WTC11 (cell line): ENCODE data around the gene MGST3.

Experiments
- ARID4B ChIP-seq: sonication (generic); formaldehyde crosslinking; IDR thresholded peaks from 2 replicates; pipeline ENCODE4 v1.8.0; 2023; ENCODE audit warnings: missing genetic modification reagents, mild to moderate bottlenecking, borderline replicate concordance
- CREB1 ChIP-seq: sonication (generic); formaldehyde crosslinking; IDR thresholded peaks from 2 replicates; pipeline ENCODE4 v1.8.0; 2023; ENCODE audit warnings: mild to moderate bottlenecking, missing genetic modification reagents
- CTCF ChIP-seq: fragments of 200-600 bp; IDR thresholded peaks from 2 replicates; pipeline ENCODE4 v1.8.0; 2022; ENCODE audit warnings: antibody characterized with exemption
- E2F4 ChIP-seq: sonication (generic); formaldehyde crosslinking; IDR thresholded peaks from 2 replicates; pipeline ENCODE4 v1.8.1; 2022; ENCODE audit warnings: low read depth, mild to moderate bottlenecking, moderate library complexity, missing genetic modification reagents, borderline replicate concordance
- ELF4 ChIP-seq: sonication (generic); formaldehyde crosslinking; IDR thresholded peaks from 2 replicates; pipeline ENCODE4 v1.8.1; 2022; ENCODE audit warnings: low read depth, mild to moderate bottlenecking, moderate library complexity, missing genetic modification reagents
- FOXP4 ChIP-seq: sonication (generic); formaldehyde crosslinking; IDR thresholded peaks from 2 replicates; pipeline ENCODE4 v1.8.0; 2022; ENCODE audit warnings: mild to moderate bottlenecking, missing genetic modification reagents
- HMGXB4 ChIP-seq: sonication (generic); formaldehyde crosslinking; IDR thresholded peaks from 2 replicates; pipeline ENCODE4 v1.8.1; 2023; ENCODE audit warnings: mild to moderate bottlenecking, moderate library complexity, missing genetic modification reagents
- MAX ChIP-seq: sonication (generic); formaldehyde crosslinking; IDR thresholded peaks from 2 replicates; pipeline ENCODE4 v1.8.0; 2022; ENCODE audit warnings: mild to moderate bottlenecking, missing genetic modification reagents
- NFYB ChIP-seq: sonication (generic); formaldehyde crosslinking; conservative IDR thresholded peaks from 2 replicates; pipeline ENCODE4 v1.8.0; 2022; ENCODE audit warnings: low read depth, missing genetic modification reagents
- NR3C1 ChIP-seq: sonication (generic); formaldehyde crosslinking; conservative IDR thresholded peaks from 2 replicates; pipeline ENCODE4 v1.8.1; 2023; ENCODE audit warnings: low read depth, mild to moderate bottlenecking, missing genetic modification reagents
- ZNF232 ChIP-seq: sonication (generic); formaldehyde crosslinking; IDR thresholded peaks from 2 replicates; pipeline ENCODE4 v1.8.0; 2022; ENCODE audit warnings: mild to moderate bottlenecking, missing genetic modification reagents

GRCh38 chr1:165668184-165668583, 37.1 kb downstream of the MGST3 start:
- TF ChIP-seq CTCF = no peak
- TF ChIP-seq ZNF232 (CRISPR knock-in tag) = no peak
- TF ChIP-seq NFYB (CRISPR knock-in tag) = no peak
- TF ChIP-seq MAX (CRISPR knock-in tag) = no peak
- no peak for TF ChIP-seq ARID4B
- TF ChIP-seq HMGXB4 (CRISPR knock-in tag) = no peak
- TF ChIP-seq ELF4 (CRISPR knock-in tag) = no peak
- TF ChIP-seq CREB1 (CRISPR knock-in tag) = no peak
- no peak for TF ChIP-seq E2F4 (CRISPR knock-in tag)
- no peak for TF ChIP-seq FOXP4
- TF ChIP-seq NR3C1 (CRISPR knock-in tag) = no peak
